ENCODE data around the gene LIPG.
"Not testable (repeated sequence)": the region's sequence is repeated elsewhere in the genome, so short reads cannot be mapped to it uniquely, and the experiment has no call there.

LIPG gene

DNA sequence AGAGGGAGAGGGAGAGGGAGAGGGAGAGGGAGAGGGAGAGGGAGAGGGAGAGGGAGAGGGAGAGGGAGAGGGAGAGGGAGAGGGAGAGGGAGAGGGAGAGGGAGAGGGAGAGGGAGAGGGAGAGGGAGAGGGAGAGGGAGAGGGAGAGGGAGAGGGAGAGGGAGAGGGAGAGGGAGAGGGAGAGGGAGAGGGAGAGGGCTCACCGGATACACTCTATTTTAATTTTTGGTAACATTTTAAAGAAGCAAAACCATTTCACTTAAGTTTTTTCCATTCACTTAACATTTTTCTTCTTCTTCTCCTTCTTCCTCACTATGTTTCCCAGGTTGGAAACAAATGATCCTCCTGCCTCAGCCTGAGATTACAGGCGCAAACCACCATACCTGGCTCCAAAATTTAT is 17.2 kb downstream of the LIPG start:
- not testable (repeated sequence) for DNase-seq

DNA sequence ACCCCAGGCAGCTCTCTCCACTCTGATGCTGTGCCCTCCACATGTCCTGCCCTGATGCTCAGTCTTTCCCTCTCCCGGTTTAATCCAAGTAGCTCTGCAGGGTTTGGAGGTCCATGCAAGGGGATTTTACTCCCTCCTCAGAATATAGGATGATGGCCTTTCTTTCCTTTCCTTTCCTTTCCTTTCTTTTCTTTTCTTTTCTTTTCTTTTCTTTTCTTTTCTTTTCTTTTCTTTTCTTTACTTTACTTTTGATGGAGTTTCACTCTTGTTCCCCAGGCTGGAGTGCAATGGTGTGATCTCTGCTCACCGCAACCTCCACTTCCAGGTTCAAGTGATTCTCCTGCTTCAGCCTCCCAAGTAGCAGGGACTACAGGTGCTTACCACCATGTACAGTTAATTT is 17.7 kb downstream of the LIPG start:
- DNase-seq, result not testable (repeated sequence)

DNA sequence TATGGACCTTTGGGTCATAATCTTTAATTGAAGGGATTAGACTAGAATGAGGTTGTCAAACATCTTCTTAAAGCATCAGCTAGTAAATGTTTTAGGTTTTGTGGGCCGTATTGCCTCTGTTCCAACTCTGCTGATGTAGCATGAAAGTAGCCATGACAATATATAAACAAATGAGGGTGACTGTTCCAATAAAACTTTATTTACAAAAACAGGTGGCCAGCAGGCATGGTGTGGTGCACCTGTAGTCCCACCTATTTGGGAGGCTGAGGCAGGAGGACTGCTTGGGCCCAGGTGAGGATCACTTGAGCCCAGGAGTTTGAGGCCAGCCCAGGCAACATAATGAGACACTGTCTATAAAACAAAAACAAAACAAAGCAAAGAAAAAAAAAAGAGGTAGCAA is 18.4 kb downstream of the LIPG start:
- DNase-seq, result no peak

DNA sequence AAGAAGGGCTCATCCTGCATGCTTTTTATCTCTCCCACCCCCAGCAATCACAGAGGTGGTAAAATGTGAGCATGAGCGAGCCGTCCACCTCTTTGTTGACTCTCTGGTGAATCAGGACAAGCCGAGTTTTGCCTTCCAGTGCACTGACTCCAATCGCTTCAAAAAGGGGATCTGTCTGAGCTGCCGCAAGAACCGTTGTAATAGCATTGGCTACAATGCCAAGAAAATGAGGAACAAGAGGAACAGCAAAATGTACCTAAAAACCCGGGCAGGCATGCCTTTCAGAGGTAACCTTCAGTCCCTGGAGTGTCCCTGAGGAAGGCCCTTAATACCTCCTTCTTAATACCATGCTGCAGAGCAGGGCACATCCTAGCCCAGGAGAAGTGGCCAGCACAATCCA is 19.5 kb downstream of the LIPG start:
- no peak for DNase-seq

DNA sequence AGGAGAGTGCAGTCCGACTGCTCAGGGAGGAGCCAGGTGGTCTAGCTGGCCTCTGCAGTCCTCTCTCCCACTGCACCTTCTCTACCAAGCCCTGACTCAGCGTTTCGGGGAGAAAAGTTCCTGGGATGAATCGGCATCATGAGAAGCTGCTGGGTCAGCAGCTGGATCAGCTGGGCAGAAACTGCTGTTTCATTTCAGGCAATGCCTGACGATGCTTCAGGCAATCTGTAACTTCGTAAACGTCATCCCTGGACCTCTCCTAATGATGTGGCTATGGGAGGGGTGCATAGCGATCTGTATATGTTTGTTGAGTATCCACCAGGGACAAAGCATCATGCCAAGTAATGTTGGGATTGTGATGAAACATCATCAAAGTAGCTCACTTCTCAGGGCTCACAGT is 20.7 kb downstream of the LIPG start:
- DNase-seq, result no peak

DNA sequence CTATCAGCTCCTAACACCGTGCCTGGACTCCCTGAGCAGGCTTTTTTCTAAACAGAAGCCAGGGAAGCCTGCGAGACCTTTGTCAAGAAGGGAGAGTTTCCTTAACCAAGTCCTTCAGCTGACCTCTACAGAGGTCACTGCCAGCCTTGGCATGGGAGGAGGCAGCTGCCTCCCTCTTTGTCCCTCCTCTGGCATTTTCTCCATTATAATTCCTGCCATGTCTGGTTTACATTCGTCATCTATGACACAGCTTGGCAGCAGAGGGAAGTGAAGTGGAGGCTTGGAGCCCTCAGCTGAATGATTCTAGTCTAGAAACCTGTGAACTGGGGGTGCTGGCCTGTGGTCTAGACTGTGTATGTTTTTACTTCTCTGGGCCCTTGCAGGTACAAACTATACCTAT is 22.5 kb downstream of the LIPG start:
- no peak for DNase-seq

DNA sequence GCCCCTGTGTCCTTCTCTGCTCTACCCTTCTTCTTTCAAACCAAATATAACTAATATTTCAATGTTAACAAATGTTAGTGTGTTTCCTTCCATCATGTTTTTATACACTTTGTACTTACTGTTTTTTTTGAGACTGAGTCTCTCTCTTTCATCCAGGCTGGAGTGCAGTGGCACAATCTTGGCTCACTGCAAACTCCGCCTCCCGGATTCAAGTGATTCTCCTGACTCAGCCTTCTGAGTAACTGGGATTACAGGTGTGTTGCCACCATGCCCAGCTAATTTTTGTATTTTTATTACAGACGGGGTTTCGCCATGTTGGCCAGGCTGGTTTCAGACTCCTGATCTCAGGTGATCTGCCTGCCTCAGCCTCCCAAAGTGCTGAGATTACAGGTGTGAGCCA is 23.1 kb downstream of the LIPG start:
- not testable (repeated sequence) for DNase-seq

DNA sequence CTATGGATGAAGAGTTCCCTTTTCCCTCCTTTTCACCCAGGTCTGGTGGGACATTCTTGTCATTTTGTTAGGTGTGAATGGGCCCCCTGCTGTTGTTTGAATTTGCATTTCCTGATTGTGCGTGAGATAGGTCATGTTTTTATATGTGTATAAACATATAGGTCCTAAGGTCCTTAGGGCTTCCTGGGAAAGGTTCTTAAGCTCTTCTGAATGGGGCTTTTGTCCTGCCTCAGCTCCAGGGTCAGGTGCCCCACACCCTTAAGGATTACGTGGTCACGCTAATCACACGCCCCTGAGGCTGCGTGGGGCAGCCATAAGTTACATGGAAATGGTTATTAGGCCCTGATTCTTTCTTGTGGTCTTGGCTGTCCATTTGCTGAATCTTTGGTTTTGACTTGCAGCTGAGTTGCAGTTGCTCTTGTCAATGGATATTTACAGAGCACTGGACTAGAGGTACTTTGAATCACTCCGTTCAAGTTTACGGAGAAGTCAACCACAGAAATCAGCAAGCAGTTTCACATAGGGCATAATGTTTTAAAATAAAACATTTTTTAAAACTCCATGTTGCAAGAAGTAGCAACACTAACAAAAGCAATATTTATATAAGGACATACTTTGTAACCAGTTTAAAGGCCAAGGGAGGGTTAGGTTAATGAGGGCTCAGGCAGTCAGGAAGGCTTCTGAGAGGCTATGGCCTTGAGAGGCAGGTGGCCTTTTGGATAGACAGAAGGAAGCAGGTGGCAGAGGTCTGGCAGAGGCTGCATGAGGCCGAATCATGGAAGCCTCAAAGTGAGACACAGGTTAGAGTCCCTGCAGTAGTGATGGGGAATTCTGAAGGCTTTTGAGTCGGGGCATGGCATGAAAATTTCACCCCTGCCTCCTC is 24.2 kb downstream of the LIPG start:
- no peak for DNase-seq

DNA sequence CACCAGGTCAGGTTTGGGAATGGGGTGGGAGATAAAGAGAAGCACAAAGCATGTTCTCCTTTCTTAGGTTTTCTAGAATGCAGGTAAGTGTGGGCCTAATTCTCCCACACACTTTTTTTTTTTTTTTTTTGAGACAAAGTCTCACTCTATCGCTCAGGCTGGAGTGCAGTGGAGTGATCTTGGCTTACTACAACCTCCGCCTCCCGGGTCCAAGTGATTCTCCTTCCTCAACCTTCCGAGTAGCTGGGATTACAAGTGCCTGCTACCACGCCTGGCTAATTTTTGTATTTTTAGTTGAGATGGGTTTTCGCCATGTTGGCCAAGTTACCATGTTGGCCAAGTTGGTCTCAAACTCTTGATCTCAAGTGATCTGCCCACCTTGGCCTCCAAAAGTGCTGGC is 26.3 kb downstream of the LIPG start:
- DNase-seq, result no peak

DNA sequence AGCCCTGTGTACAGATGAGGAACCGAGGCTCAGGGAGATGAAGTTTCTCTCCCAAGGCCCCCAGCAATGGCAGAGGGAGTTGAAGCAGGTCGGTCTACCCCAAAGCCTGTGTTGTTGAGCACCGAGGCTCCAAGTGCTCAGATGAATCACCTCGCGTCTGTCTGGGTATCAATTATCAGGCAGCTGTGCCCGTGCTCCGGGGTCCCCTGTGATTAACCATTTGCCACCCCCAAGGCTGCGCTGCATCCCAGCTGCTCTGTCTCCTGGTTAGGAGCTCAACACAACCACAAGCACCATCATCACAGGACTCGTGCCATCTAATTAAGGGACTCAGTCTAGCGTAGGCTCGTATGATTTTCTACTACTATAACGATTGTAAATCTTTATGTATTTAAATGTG is 27.1 kb downstream of the LIPG start:
- DNase-seq, result no peak

DNA sequence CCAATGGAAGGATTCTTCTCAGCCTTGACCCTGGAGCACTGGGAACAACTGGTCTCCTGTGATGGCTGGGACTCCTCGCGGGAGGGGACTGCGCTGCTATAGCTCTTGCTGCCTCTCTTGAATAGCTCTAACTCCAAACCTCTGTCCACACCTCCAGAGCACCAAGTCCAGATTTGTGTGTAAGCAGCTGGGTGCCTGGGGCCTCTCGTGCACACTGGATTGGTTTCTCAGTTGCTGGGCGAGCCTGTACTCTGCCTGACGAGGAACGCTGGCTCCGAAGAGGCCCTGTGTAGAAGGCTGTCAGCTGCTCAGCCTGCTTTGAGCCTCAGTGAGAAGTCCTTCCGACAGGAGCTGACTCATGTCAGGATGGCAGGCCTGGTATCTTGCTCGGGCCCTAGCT is 28.8 kb downstream of the LIPG start:
- no peak for DNase-seq

DNA sequence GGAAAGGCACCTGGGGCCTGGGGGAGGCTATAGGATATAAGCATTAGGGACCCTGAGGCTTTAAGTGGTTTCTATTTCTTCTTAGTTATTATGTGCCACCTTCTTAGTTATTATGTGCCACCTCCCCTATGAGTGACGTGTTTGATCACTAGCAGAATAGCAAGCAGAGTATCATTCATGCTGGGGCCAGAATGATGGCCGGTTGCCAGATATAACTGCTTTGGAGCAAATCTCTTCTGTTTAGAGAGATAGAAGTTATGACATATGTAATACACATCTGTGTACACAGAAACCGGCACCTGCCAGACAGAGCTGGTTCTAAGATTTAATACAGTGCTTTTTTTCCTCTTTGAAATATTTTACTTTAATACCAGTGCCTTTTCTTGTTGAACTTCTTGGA is 29.4 kb downstream of the LIPG start:
- DNase-seq, result no peak

DNA sequence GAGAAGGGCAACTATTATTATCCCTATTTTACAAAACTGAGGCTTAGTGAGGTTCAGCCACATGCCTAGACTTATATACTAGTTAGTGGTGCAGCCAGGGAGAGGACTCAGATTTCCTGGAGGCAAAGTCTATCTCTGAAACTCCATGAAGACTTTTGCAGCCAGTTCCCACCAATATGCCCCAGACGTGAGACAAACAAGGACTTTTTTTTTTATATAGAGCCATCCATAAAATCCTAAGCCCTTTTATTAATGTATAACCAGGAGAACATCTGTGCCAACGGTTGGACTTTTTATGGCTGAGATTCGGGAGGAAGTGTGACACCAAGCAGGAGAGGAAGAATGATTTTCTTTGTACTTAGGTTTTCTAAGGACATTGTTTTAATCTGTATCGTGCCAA is 29.9 kb downstream of the LIPG start:
- DNase-seq, result no peak

DNA sequence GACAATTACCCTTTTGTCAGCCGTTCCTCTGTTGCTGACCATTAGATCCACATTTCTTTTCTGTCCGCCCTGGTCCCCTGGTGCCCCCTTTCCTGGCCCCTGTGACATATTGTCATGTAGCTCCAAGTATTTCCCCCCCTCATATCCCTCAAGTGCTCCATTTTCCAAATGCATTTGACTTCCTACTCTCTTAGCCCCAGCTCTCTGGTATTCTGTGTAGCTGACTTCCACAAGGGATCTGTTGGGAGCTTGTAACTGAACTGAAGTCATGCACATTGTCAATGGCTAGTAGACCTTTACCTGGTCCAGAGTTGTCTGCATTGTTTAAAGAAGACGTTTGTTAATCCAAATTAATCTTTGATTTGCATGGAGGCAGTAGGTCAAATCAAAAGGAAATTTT is 34.8 kb downstream of the LIPG start:
- DNase-seq, result no peak

DNA sequence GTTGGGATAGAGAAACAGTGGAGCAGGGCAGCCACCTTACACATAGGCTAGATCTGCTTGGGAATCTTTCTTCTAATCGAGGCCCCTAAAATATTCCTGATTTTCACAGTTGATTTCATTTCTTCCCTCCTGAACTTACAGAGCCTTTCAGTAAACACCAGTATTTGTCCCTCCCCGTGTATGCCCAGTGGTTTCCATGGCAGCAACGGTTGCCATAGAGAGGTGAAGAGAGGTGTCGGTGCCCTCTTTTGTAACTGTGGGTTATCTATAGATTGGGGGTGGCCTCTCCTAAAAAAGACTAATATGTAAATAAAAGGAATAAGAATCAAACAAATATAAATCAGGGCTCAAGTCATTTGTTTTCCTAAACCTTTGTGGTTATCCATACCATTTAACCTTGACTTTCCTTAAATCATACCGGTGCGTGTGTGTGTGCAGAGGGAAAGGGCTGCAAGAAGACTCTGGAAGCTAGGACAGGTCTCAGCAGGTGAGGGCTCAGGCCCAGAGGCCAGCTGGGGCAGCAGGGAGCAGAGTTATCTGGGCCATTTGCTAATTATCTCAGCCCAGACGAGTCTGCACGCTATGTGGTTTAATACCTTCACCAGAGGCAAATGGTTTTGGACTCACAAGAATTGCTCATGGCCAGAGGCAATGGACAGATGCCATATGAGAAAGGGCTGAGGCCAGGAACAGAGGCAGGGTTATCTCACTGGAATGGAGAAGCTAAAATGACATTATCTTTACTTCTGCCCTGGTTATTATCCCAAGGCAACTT is 35.5 kb downstream of the LIPG start:
- no peak for DNase-seq

DNA sequence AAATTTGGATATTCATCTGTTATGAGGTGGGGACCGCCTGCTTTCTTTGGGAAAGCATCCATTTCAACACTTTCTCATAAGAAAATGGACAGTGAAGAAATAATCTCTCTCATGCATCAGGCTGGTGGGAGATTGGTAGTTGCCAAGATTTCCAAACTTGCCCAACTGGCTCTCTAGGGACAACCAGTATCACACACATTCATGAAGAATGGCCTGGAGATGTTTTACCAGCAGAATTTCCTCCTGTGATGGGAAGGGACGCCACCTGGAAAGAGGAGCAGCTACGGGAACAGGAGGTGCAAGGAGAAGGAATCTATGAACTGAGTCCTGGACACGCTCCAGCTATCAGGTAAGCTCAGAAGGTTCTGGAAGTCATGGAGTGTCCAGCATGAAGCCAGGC is 39.4 kb downstream of the LIPG start:
- DNase-seq, result no peak

DNA sequence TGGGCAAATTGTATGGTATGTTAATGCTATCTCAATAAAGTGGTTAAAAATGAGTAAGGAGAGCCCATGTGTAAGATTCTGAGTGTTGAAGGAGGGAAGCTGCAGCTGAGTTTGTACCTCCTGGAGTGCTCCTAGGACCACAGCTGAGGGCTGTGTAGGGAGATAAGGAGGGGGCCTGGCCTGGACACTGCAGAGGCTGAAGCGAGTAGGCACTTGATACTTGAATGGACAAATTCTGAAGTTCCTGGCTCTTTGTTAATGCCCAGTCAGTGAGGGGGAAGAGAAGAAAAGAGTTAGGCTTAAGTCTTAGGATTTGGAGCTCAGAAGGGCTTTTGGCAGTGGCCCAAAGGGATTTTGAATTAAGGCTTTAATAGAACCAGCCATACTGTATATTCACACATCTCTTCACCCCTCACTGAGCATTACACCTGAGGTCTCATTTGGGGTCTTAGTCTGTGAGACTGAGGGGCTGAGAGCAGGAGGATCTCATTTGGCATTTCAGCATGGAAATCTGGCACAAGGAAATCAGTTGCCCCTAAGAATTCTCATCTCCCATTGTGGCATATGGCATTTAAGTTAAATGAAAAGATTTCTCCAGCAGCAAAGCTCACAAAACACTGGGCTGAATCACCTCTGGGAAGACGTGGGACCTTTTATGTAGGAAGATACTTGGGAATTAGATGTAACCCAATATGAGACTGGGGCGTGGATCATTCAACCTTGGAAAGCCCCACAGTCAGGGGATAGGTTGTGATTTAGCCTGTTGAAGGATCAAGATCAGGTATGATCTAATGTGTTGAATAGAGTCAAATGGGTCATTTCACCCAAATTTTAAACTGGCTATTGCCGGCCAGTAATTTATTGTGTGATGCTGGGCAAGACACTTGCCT is 46.8 kb downstream of the LIPG start:
- DNase-seq, result no peak

DNA sequence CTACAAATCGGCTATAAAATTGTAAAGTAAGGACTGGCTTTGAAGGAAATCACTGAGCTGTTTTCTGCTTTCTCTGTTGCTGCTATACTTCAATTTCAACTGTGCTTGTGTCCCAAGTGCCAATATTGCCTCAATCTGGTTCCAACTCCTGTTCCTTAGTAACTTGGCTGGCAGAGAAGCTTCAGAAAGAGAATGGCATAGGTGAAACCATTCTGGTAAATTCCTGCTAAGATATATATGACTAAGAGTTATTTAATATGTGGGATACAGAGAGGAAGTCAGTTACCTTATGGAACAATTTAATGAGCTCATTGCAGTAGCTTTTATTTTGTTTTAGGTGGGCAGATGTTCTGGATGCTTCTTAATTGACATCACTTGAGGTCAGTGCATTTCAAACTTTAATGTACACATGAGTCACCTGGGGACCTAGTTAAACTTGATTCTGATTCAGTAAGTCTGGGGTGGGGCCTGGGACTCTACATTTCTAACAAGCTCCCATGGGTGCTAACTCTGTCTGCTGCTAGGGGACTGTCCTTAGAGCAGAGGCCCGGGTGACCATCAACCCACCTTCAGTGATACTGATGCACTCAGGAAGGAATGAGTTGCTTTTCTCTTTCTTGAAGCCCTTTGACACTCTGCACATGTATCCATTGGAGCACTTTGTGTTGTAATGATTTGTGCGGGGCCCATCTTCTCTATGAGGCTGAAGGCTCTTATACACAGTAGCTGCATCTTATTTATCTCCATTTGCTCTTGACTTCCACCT is 47.6 kb downstream of the LIPG start:
- DNase-seq, result no peak

DNA sequence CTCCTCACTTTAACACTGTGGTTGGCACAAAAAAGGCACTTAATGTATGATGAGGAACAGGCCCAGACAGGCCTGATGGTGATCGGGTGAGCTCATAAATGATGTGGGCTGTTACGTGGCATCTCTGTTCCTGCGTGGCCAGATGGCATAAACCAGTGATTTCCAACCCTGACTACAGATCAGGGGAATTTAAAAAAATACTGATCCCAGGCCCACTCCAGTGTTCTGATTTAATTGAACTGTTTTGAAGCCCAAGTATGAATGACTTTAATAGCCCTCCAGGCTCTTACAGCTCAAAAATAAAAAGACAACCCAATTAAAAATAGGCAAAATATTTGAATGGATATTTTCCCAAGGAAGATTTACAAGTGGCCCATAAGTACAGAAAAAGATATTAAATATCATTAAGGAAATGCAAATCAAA is 48.2 kb downstream of the LIPG start:
- no peak for DNase-seq

DNA sequence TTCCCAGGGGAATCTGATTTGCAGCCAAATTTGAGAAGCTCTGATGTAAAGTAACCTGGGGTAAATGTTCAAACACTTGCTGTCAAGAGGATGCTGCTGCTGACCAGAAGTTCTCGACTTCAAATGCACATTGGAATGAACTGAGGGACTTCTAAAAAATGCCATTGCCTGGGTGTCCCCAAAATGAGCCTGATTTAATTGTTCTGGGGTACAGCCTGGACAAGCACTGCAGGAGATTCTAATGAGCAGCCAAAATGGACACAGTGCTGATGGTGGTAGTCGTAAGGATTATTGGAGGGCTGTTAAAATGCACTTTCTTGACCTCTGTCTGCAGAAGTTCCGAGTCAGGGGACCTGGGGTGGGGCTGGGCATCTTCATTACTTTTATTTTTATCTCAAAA is 49.5 kb downstream of the LIPG start:
- no peak for DNase-seq

DNA sequence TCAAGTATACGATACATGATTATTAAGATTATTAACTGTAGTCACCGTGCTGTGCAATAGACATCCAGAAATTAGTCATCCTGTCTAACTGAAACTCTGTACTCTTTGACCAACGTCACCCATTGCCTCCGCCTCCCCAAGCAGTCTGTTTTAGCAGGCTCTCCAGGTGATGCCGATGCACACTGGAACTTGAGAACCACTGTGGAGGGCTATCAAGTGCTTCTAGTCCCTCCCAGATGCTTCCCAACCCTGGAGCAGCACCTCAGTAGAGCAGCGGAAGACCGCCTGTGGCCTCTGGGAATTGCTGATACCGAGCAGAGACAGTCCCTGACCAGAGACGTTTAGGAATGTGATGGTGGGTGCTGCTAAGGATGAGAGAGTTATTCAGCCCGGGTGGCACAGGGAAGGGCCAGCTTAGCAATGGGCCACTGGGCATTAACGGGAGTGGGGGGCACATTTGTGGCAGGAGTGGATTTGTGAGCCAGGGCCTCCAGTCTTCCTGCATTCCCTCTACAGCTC is 50.7 kb downstream of the LIPG start:
- no peak for DNase-seq

DNA sequence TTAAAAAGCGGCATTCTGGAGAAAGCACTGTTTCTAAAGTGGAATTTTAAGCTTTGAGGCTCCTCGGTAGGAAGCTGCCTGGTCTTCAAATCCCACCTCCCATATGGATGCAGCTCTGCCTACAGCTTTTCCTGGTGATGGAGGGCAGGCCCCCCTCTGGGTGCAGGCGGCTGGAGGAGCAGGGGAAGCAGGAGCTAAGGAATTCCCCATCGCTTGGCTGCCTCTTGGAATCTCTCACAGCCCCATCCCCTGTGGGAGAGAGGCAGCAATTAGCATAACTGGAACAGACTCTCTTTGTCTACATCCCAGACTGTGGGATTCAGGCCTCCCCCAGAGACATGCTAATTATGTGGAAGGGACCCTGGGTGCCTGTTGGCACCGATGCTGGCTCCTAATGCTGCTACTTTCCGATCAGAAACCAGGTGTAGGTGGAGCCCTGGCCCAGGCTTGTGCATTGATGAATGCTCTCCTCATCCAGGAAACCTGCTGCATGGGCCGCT is 51.3 kb downstream of the LIPG start:
- DNase-seq, result no peak
